ENCODE measurements around the gene BANK1. TPM values are rescaled to one million over a fixed set of nuclear protein-coding genes. Genes with fewer than 3 reads are reported as not detected.

BANK1 gene
- total and polyA plus RNA-seq, 2 of the 8 experiments (the other 6 are each of a cell fraction or from before 2014, with no cell fraction given) = 0.59 to 0.93 TPM

GRCh38 chr4:101967697-101968346 is 177.3 kb downstream of the BANK1 start:
- H4K91ac ChIP-seq (replicated peaks; ENCODE audit: insufficient read length, low read length) = no peak overlapping the region
- no peak overlapping the region for H3K4me3 ChIP-seq (ENCODE audit: extremely low read depth in 1 of 4, insufficient read depth in 2 of 4, low read depth in 3 of 4, low read length in 4 of 4)
- H2BK120ac ChIP-seq (replicated peaks; ENCODE audit: low read depth, low read length) = no peak overlapping the region
- H3K79me2 ChIP-seq (ENCODE audit: control insufficient read depth in 1 of 2, insufficient read depth in 2 of 2, low read length in 2 of 2) = no peaks in the 10 kb centered on the region
- H3K36me3 ChIP-seq (ENCODE audit: control insufficient read depth in 2 of 4, insufficient read depth in 4 of 4, low read length in 3 of 4) = no peaks in the 10 kb centered on the region
- no peaks in the 10 kb centered on the region for H3K23me2 ChIP-seq (ENCODE audit: low read depth, low read length)
- no peak overlapping the region for H4K5ac ChIP-seq (ENCODE audit: insufficient read length, low read depth, low read length)
- H3K14ac ChIP-seq (ENCODE audit: insufficient read length) = no peak overlapping the region
- no peak overlapping the region for H2BK20ac ChIP-seq (ENCODE audit: low read length)
- no peaks in the 10 kb centered on the region for H3K79me1 ChIP-seq (ENCODE audit: low read depth, low read length)
- H3K4me2 ChIP-seq (ENCODE audit: insufficient read depth in 1 of 2, low read depth in 2 of 2, low read length in 2 of 2) = no peak overlapping the region
- peaks cover 0 to 1% (median 0%) of the 10 kb centered on the region in 4 experiments; a peak in 1 of 7 replicates for H3K27me3 ChIP-seq (replicated peaks in 1 of 4; ENCODE audit: control insufficient read depth in 3 of 4, extremely low read depth in 1 of 4, insufficient read depth in 3 of 4, low read length in 3 of 4)
- H3K27ac ChIP-seq (ENCODE audit: low read depth, low read length) = no peak overlapping the region
- no peaks in the 10 kb centered on the region for H3K9me3 ChIP-seq (ENCODE audit: insufficient read depth in 2 of 2, low read depth in 1 of 2, low read length in 1 of 2)
- H2AFZ ChIP-seq (ENCODE audit: low read length) = no peak overlapping the region
- H2BK5ac ChIP-seq (ENCODE audit: low read depth, low read length) = no peak overlapping the region
- no peak overlapping the region for H3K56ac ChIP-seq (replicated peaks; ENCODE audit: insufficient read length, low read depth, low read length)
- H2AK5ac ChIP-seq (ENCODE audit: low read depth, low read length) = no peak overlapping the region
- ChIA-PET CTCF (ENCODE audit: partially characterized antibody) (no interaction called here), POLR2A (ENCODE audit: partially characterized antibody) (no interaction called here)
- no peak overlapping the region for H3K4ac ChIP-seq (replicated peaks; ENCODE audit: insufficient read length, low read depth, low read length)
- FAIRE-seq = no peak
- no peak overlapping the region for H2BK12ac ChIP-seq (ENCODE audit: low read depth, low read length)
- H4K20me1 ChIP-seq (replicated peaks in 1 of 2; ENCODE audit: control insufficient read depth in 1 of 2, insufficient read depth in 2 of 2, low read length in 2 of 2) = no peaks in the 10 kb centered on the region
- no peak for DNase-seq (ENCODE audit: low read depth in 1 of 2, low spot score in 2 of 2)
- no peaks in the 10 kb centered on the region for H3K4me1 ChIP-seq (replicated peaks in 1 of 4; ENCODE audit: control insufficient read depth in 3 of 4, insufficient read depth in 4 of 4, low read length in 3 of 4)
- H3K18ac ChIP-seq (ENCODE audit: extremely low read depth, low read length) = no peak overlapping the region
- H3K23ac ChIP-seq (ENCODE audit: insufficient read length) = no peak overlapping the region
- no peak overlapping the region for H4K8ac ChIP-seq (ENCODE audit: extremely low read depth, insufficient read depth, low read length)
- TF ChIP-seq SIRT6 (IDR thresholded peaks at IDR 0.05; ENCODE audit: low read length) = no peak
- TF ChIP-seq EZH2 (IDR thresholded peaks at IDR 0.05; ENCODE audit: low read depth, low read length, severe bottlenecking) = no peak
- TF ChIP-seq SP1 (IDR thresholded peaks at IDR 0.05; ENCODE audit: low read depth, low read length) = no peak
- no peak for TF ChIP-seq NANOG (IDR thresholded peaks at IDR 0.05; ENCODE audit: insufficient read depth, low read depth, low read length, poor library complexity, severe bottlenecking)
- no peak for TF ChIP-seq ASH2L (IDR thresholded peaks at IDR 0.05; ENCODE audit: low read length)
- no peak for TF ChIP-seq CBX8 (IDR thresholded peaks at IDR 0.05; ENCODE audit: borderline replicate concordance, low read depth, low read length)
- no peak overlapping the region for H2BK15ac ChIP-seq (ENCODE audit: low read length)
- WGBS, 2 experiments (ENCODE audit: extremely low coverage in 1 of 2, insufficient coverage in 1 of 2, insufficient read length in 1 of 2, insufficient replicate concordance in 2 of 2, low coverage in 1 of 2, low lambda C conversion rate in 2 of 2, missing lambda C conversion rate in 1 of 2) = 97% methylated on average over 2 of the region's 2 CpGs; no CpG with 5 or more reads in 1 of the 2 experiments
- no peak overlapping the region for H3K9ac ChIP-seq (replicated peaks in 1 of 4; ENCODE audit: extremely low read depth in 1 of 4, low read depth in 3 of 4, low read length in 3 of 4)
